ENCODE results near the gene LHFPL4. TPM values are rescaled to one million over a fixed set of nuclear protein-coding genes. Genes with fewer than 3 reads are reported as not detected.

Gene LHFPL4
- total and polyA plus RNA-seq, 2 of the 8 experiments (the other 6 are each of a cell fraction or from before 2014, with no cell fraction given): 5.0 to 16.9 TPM

DNA sequence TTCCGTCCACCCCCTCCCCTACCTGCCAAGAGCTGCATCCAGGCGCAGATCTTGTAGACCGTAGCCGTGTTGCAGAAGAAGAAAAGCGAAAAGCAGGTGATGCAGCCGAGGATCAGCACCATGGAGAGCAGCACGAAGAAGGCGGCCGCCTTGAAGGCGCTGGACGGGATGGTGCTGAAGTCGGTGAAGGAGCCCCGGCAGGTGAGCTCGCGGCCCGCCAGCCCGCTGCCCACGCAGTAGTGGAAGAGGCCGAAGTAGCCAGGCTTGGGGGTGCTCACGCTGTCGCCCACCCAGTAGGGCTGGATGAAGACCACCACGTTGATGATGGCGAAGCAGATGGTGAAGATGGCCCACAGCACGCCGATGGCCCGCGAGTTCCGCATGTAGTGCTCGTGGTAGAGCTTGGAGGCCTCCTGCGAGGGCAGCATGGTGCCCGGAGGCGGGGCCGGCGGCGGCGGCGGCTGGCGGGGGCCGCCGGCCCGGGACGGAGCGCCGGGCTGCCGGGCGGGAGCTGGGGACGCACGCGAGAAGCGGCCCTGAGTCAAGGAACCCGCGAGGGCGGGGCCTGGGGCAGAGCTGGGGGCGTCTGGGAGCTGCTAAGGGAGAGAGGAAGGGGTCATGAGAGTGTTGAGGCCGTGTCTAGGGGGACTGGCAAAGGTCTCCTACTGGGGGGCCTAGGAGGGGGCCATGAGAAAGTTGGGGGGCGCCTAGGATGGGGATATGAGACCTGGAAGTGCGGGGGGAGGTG is 1.2 kb downstream of the LHFPL4 start:
- 2% methylated on average over 46 of the region's 57 CpGs; no CpG with 5 or more reads in 1 of the 2 experiments for WGBS, 2 experiments (ENCODE audit: extremely low coverage in 1 of 2, insufficient coverage in 1 of 2, insufficient read length in 1 of 2, insufficient replicate concordance in 2 of 2, low coverage in 1 of 2, low lambda C conversion rate in 2 of 2, missing lambda C conversion rate in 1 of 2)
- peak overlapping the region; percentile 64 to 92 (median 72) for H3K4me3 ChIP-seq (ENCODE audit: extremely low read depth in 1 of 4, insufficient read depth in 2 of 4, low read depth in 3 of 4, low read length in 4 of 4)
- no peak overlapping the region for H2AFZ ChIP-seq (ENCODE audit: low read length)
- TF ChIP-seq TCF12 (IDR thresholded peaks at IDR 0.05; ENCODE audit: low read depth, low read length): 0 out of 2 replicates have a peak, but pooled peaks have one; percentile 39
- peak; percentile 47; the same call in 1 of the 2 replicates for TF ChIP-seq CHD2 (IDR thresholded peaks at IDR 0.05; ENCODE audit: low read length)
- no peak for TF ChIP-seq SP1 (IDR thresholded peaks at IDR 0.05; ENCODE audit: low read depth, low read length)
- TF ChIP-seq CHD1 (IDR thresholded peaks at IDR 0.05; ENCODE audit: low read depth, low read length): no peak
- no peak for TF ChIP-seq ASH2L (IDR thresholded peaks at IDR 0.05; ENCODE audit: low read length)
- TF ChIP-seq NANOG (IDR thresholded peaks at IDR 0.05; ENCODE audit: insufficient read depth, low read depth, low read length, poor library complexity, severe bottlenecking): no peak
- TF ChIP-seq, protein P1, sequence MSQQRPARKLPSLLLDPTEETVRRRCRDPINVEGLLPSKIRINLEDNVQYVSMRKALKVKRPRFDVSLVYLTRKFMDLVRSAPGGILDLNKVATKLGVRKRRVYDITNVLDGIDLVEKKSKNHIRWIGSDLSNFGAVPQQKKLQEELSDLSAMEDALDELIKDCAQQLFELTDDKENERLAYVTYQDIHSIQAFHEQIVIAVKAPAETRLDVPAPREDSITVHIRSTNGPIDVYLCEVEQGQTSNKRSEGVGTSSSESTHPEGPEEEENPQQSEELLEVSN (IDR thresholded peaks at IDR 0.05): no peak
- peak; percentile 99 for TF ChIP-seq SAP30 (IDR thresholded peaks at IDR 0.05; ENCODE audit: insufficient read depth, insufficient replicate concordance, low read length)
- no peak for TF ChIP-seq JUND (IDR thresholded peaks at IDR 0.05; ENCODE audit: low read length)
- no peak for TF ChIP-seq TEAD4 (IDR thresholded peaks at IDR 0.05; ENCODE audit: low read depth, low read length)
- TF ChIP-seq PHF8 (conservative IDR thresholded peaks at IDR 0.05; ENCODE audit: low read depth, low read length): no peak
- TF ChIP-seq KDM5A (IDR thresholded peaks at IDR 0.05; ENCODE audit: low read length): no peak

More for the DNA sequence above, 1.2 kb downstream of the LHFPL4 start:
- POLR2A ChIA-PET (ENCODE audit: partially characterized antibody): interaction anchor here (1.0 to 1.3 kb wide), 4 partner anchors 17 to 180 kb away, joined by 3 to 6 read pairs (median 4); partner anchors contain the start of gene BRPF1
- H3K9me3 ChIP-seq (ENCODE audit: insufficient read depth in 2 of 2, low read depth in 1 of 2, low read length in 1 of 2): no peaks in the 10 kb centered on the region
- H3K23me2 ChIP-seq (ENCODE audit: low read depth, low read length): peaks cover 13% of the 10 kb centered on the region; the same call in 1 of the 2 replicates
- no peak overlapping the region for H2BK120ac ChIP-seq (replicated peaks; ENCODE audit: low read depth, low read length)
- no peak overlapping the region; the same call in 1 of the 2 replicates for H4K8ac ChIP-seq (ENCODE audit: extremely low read depth, insufficient read depth, low read length)
- no peaks in the 10 kb centered on the region for H3K79me1 ChIP-seq (ENCODE audit: low read depth, low read length)
- H3K9ac ChIP-seq (replicated peaks in 1 of 4; ENCODE audit: extremely low read depth in 1 of 4, low read depth in 3 of 4, low read length in 3 of 4): peak overlapping the region in 1 of 4 experiments; percentile 38; a peak in 1 of 7 replicates
- CTCF ChIA-PET (ENCODE audit: partially characterized antibody): interaction anchor here (0.6 to 4.1 kb wide), 8 partner anchors 16 to 293 kb away, joined by 3 to 21 read pairs (median 4); partner anchors contain the start of genes ARPC4 and TADA3
- no peak overlapping the region for H3K14ac ChIP-seq (ENCODE audit: insufficient read length)
- H3K36me3 ChIP-seq (ENCODE audit: control insufficient read depth in 2 of 4, insufficient read depth in 4 of 4, low read length in 3 of 4): no peaks in the 10 kb centered on the region
- H3K23ac ChIP-seq (ENCODE audit: insufficient read length): no peak overlapping the region
- no peak overlapping the region for H4K5ac ChIP-seq (ENCODE audit: insufficient read length, low read depth, low read length)
- H3K79me2 ChIP-seq (ENCODE audit: control insufficient read depth in 1 of 2, insufficient read depth in 2 of 2, low read length in 2 of 2): peaks cover 0 to 3% of the 10 kb centered on the region in 2 experiments; a peak in 1 of 4 replicates
- no peak overlapping the region for H2BK15ac ChIP-seq (ENCODE audit: low read length)
- peaks cover 0 to 5% (median 0%) of the 10 kb centered on the region in 4 experiments; a peak in 1 of 7 replicates for H3K27me3 ChIP-seq (replicated peaks in 1 of 4; ENCODE audit: control insufficient read depth in 3 of 4, extremely low read depth in 1 of 4, insufficient read depth in 3 of 4, low read length in 3 of 4)
- no peak overlapping the region for H3K4ac ChIP-seq (replicated peaks; ENCODE audit: insufficient read length, low read depth, low read length)
- H2BK12ac ChIP-seq (ENCODE audit: low read depth, low read length): no peak overlapping the region
- no peak overlapping the region for H3K56ac ChIP-seq (replicated peaks; ENCODE audit: insufficient read length, low read depth, low read length)
- no peak overlapping the region for H4K91ac ChIP-seq (replicated peaks; ENCODE audit: insufficient read length, low read length)
- no peak overlapping the region for H2BK5ac ChIP-seq (ENCODE audit: low read depth, low read length)
- DNase-seq (ENCODE audit: low read depth in 1 of 2, low spot score in 2 of 2) (peak; percentile 75 to 92), FAIRE-seq (no peak)
- H3K4me1 ChIP-seq (replicated peaks in 1 of 4; ENCODE audit: control insufficient read depth in 3 of 4, insufficient read depth in 4 of 4, low read length in 3 of 4): peaks cover 3 to 11% (median 6%) of the 10 kb centered on the region in 4 experiments
- no peak overlapping the region for H3K18ac ChIP-seq (ENCODE audit: extremely low read depth, low read length)
- H3K4me2 ChIP-seq (ENCODE audit: insufficient read depth in 1 of 2, low read depth in 2 of 2, low read length in 2 of 2): peak overlapping the region; percentile 78 to 99
- H2BK20ac ChIP-seq (ENCODE audit: low read length): no peak overlapping the region
- no peak overlapping the region for H2AK5ac ChIP-seq (ENCODE audit: low read depth, low read length)
- no peak overlapping the region for H3K27ac ChIP-seq (ENCODE audit: low read depth, low read length)
- H4K20me1 ChIP-seq (replicated peaks in 1 of 2; ENCODE audit: control insufficient read depth in 1 of 2, insufficient read depth in 2 of 2, low read length in 2 of 2): peaks cover 10 to 12% of the 10 kb centered on the region in 2 experiments

Data from H1 (cell line).